ENCODE measurements around the gene GPR25. TPM values are rescaled to one million over a fixed set of nuclear protein-coding genes. Genes with fewer than 3 reads are reported as not detected.

GPR25 gene
- total RNA-seq, 1 experiment from 2014 or later: not detected

- Histone ChIP-seq H3K27me3 (ENCODE audit: insufficient read depth, low read length) (no peaks in the 10 kb centered on the region), H3K4me1 (ENCODE audit: control insufficient read depth in 1 of 2, insufficient read depth in 2 of 2, low read length in 2 of 2) (no peaks in the 10 kb centered on the region), H3K4me2 (ENCODE audit: low read length) (no peak overlapping the region), H3K9me3 (ENCODE audit: control insufficient read depth in 1 of 2, insufficient read depth in 1 of 2, low read depth in 1 of 2, low read length in 2 of 2) (no peaks in the 10 kb centered on the region; a peak in 1 of 4 replicates), H3K4me3 (replicated peaks in 1 of 2; ENCODE audit: low read depth in 1 of 2, low read length in 2 of 2) (no peak overlapping the region), H4K20me1 (ENCODE audit: insufficient read depth) (no peaks in the 10 kb centered on the region; the same call in 1 of the 2 replicates), H3K9me2 (ENCODE audit: insufficient read depth) (no peaks in the 10 kb centered on the region), H3K36me3 (ENCODE audit: control insufficient read depth in 1 of 2, insufficient read depth in 2 of 2, low read length in 2 of 2) (peaks cover 0 to 3% of the 10 kb centered on the region in 2 experiments; a peak in 1 of 4 replicates), H3K79me2 (ENCODE audit: insufficient read depth, low read length) (0 out of 2 replicates have a peak, but pooled peaks cover 8% of the 10 kb centered on the region), H2AFZ (ENCODE audit: low read depth, low read length, poor library complexity, severe bottlenecking) (no peak overlapping the region), H3K9ac (ENCODE audit: low read length) (no peak overlapping the region), H3K27ac (ENCODE audit: low read depth, low read length) (no peak overlapping the region)
- intact Hi-C loops (cut with micrococcal nuclease): no loop called here
- BruUV-seq (replicated peaks): no TSS peak
- ChIA-PET POLR2A (no interaction called here), RAD21 (ENCODE audit: low non-redundant PET in 1 of 2, low total read pairs in 2 of 2, uncharacterized antibody in 2 of 2, unreplicated experiment in 2 of 2) (no interaction called here), CTCF (no interaction called here)
- DNase-seq (ENCODE audit: low read depth, low spot score): no peak
- TF ChIP-seq, protein P1, sequence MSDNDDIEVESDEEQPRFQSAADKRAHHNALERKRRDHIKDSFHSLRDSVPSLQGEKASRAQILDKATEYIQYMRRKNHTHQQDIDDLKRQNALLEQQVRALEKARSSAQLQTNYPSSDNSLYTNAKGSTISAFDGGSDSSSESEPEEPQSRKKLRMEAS (IDR thresholded peaks at IDR 0.05): no peak
- TF ChIP-seq, protein P2, sequence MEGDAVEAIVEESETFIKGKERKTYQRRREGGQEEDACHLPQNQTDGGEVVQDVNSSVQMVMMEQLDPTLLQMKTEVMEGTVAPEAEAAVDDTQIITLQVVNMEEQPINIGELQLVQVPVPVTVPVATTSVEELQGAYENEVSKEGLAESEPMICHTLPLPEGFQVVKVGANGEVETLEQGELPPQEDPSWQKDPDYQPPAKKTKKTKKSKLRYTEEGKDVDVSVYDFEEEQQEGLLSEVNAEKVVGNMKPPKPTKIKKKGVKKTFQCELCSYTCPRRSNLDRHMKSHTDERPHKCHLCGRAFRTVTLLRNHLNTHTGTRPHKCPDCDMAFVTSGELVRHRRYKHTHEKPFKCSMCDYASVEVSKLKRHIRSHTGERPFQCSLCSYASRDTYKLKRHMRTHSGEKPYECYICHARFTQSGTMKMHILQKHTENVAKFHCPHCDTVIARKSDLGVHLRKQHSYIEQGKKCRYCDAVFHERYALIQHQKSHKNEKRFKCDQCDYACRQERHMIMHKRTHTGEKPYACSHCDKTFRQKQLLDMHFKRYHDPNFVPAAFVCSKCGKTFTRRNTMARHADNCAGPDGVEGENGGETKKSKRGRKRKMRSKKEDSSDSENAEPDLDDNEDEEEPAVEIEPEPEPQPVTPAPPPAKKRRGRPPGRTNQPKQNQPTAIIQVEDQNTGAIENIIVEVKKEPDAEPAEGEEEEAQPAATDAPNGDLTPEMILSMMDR (IDR thresholded peaks at IDR 0.05 in 2 of 3, conservative IDR thresholded peaks at IDR 0.05 in 1 of 3; ENCODE audit: borderline replicate concordance in 1 of 3, insufficient read depth in 1 of 3, low read depth in 2 of 3, low read length in 2 of 3): no peak
- no peak for TF ChIP-seq RAD21 (IDR thresholded peaks at IDR 0.05; ENCODE audit: low read depth)
- TF ChIP-seq EZH2phosphoT487 (IDR thresholded peaks at IDR 0.05; ENCODE audit: borderline replicate concordance): no peak
- no peak for TF ChIP-seq CBX3 (IDR thresholded peaks at IDR 0.05; ENCODE audit: low read depth)
- TF ChIP-seq, protein P3, sequence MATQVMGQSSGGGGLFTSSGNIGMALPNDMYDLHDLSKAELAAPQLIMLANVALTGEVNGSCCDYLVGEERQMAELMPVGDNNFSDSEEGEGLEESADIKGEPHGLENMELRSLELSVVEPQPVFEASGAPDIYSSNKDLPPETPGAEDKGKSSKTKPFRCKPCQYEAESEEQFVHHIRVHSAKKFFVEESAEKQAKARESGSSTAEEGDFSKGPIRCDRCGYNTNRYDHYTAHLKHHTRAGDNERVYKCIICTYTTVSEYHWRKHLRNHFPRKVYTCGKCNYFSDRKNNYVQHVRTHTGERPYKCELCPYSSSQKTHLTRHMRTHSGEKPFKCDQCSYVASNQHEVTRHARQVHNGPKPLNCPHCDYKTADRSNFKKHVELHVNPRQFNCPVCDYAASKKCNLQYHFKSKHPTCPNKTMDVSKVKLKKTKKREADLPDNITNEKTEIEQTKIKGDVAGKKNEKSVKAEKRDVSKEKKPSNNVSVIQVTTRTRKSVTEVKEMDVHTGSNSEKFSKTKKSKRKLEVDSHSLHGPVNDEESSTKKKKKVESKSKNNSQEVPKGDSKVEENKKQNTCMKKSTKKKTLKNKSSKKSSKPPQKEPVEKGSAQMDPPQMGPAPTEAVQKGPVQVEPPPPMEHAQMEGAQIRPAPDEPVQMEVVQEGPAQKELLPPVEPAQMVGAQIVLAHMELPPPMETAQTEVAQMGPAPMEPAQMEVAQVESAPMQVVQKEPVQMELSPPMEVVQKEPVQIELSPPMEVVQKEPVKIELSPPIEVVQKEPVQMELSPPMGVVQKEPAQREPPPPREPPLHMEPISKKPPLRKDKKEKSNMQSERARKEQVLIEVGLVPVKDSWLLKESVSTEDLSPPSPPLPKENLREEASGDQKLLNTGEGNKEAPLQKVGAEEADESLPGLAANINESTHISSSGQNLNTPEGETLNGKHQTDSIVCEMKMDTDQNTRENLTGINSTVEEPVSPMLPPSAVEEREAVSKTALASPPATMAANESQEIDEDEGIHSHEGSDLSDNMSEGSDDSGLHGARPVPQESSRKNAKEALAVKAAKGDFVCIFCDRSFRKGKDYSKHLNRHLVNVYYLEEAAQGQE (IDR thresholded peaks at IDR 0.05; ENCODE audit: low read depth): no peak
- TF ChIP-seq POLR2AphosphoS5 (IDR thresholded peaks at IDR 0.05; ENCODE audit: low read depth, low read length): no peak
- no peak for TF ChIP-seq POLR2A (IDR thresholded peaks at IDR 0.05; ENCODE audit: borderline replicate concordance, extremely low read depth, insufficient read depth, insufficient read length)
- TF ChIP-seq SRF (IDR thresholded peaks at IDR 0.05; ENCODE audit: low read depth): no peak
- no peak for TF ChIP-seq ZBTB33 (IDR thresholded peaks at IDR 0.05; ENCODE audit: extremely low read depth, insufficient replicate concordance, low read length)
- no peak for TF ChIP-seq EGR1 (IDR thresholded peaks at IDR 0.05; ENCODE audit: low read depth)
- TF ChIP-seq SIN3A (IDR thresholded peaks at IDR 0.05; ENCODE audit: low read depth): no peak
- no peak for TF ChIP-seq CEBPB (IDR thresholded peaks at IDR 0.05; ENCODE audit: low read depth)
- no peak for TF ChIP-seq JUND (IDR thresholded peaks at IDR 0.05)
- TF ChIP-seq FOSL1 (IDR thresholded peaks at IDR 0.05; ENCODE audit: low read depth): no peak
- ATAC-seq: no peak
These were observed 36.6 kb upstream of the GPR25 start for GRCh38 chr1:200836213-200836612.

Measured in HCT116 (cell line).